Measurements from ENCODE around the gene ARL9.
A peak's percentile ranks its signal among the peaks of the same experiment; 100 is the strongest.

ARL9 gene

DNA sequence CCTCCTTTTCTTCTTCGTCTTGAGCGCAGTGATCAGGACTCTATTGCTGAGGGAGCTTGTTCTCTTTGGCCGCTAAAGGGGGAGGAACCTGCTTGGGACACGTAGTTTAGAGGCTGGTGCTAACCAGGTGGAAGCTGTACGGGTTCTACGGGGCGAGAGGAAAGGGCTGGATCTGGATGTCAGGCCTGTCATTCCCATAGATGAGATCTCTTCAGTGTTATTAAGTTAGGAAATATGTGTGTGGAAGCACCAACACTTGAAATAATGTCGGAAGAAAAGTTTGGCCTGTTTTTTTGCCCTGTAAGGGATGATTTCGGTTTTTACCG, 37.5 kb upstream of the ARL9 start:
- peak overlapping the region; percentile 97 for H3K4me3 ChIP-seq (ENCODE audit: insufficient read depth, low read depth, low read length, poor library complexity, severe bottlenecking)
- H3K36me3 ChIP-seq (ENCODE audit: control insufficient read depth, insufficient read depth, low read length) = peaks cover 23% of the 10 kb centered on the region
- H3K27ac ChIP-seq (ENCODE audit: insufficient read depth, low read length, poor library complexity, severe bottlenecking) = peak overlapping the region; percentile 80
- H3K9me3 ChIP-seq (ENCODE audit: control insufficient read depth, low read length) = no peaks in the 10 kb centered on the region
- peak in 1 of 3 donors; percentile 14 for DNase-seq
- H3K4me1 ChIP-seq (ENCODE audit: control insufficient read depth, insufficient read depth, low read length, poor library complexity, severe bottlenecking) = peaks cover 24% of the 10 kb centered on the region
- H3K27me3 ChIP-seq (replicated peaks; ENCODE audit: control insufficient read depth, insufficient read depth, low read length, poor library complexity, severe bottlenecking) = no peaks in the 10 kb centered on the region

DNA sequence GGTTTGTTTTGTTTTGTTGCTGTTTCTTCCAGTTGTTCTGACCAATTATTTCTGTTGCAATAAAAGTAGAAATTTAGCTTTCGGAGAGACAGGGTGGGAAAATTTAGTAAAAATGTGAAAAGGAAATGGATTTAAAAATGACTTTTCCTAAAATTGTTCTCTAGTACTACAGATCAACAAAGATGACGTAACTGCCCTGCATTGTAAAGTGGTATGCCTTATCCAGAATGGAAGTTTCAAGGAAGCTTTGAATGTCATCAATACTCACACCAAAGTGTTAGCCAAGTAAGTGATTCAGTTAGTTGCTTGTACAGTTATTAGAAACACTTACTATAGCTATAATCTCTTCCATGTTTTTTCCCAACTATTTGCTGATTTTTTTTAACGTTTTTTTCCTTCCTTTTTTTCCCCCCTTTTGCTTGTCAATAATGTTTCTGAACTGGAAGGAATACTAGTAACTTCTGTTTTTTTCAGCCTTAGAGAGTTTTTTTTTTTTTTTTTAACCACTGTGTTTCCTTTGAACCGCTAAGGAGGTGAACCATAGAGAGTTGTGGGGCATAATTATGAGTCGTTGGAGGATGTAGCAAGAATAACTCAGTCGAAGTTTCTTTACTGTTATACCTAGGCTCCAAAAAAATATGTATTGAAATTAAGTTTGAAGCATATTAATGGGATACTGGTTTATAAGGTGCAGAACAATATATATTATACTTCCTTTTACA, 35.9 kb upstream of the ARL9 start:
- Histone ChIP-seq H3K4me1 (ENCODE audit: control insufficient read depth, insufficient read depth, low read length, poor library complexity, severe bottlenecking) (peaks cover 24% of the 10 kb centered on the region), H3K27ac (ENCODE audit: insufficient read depth, low read length, poor library complexity, severe bottlenecking) (no peak overlapping the region), H3K27me3 (replicated peaks; ENCODE audit: control insufficient read depth, insufficient read depth, low read length, poor library complexity, severe bottlenecking) (no peaks in the 10 kb centered on the region), H3K36me3 (ENCODE audit: control insufficient read depth, insufficient read depth, low read length) (peaks cover 31% of the 10 kb centered on the region), H3K4me3 (ENCODE audit: insufficient read depth, low read depth, low read length, poor library complexity, severe bottlenecking) (no peak overlapping the region), H3K9me3 (ENCODE audit: control insufficient read depth, low read length) (no peaks in the 10 kb centered on the region)
- no peak for DNase-seq

DNA sequence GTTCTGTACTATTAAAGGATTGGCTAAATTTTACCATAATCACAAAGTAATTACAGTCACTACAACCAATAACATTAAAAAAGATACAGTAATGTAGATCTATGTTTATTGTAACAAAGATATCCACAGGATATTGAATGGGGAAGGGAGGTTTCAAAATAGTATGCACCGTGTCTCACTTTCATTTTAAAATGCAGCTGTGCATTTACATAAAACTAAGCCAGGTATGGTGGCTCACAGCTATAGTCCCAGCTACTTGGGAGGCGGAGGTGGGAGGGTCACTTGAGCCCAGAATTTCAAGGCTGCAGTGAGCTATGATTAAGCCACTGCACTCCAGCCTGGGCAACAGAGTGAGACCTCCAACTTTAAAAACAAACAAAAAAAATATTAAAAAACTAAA, 29.7 kb upstream of the ARL9 start:
- Histone ChIP-seq H3K27ac (ENCODE audit: insufficient read depth, low read length, poor library complexity, severe bottlenecking) (no peak overlapping the region), H3K4me1 (ENCODE audit: control insufficient read depth, insufficient read depth, low read length, poor library complexity, severe bottlenecking) (no peaks in the 10 kb centered on the region), H3K27me3 (replicated peaks; ENCODE audit: control insufficient read depth, insufficient read depth, low read length, poor library complexity, severe bottlenecking) (no peaks in the 10 kb centered on the region), H3K36me3 (ENCODE audit: control insufficient read depth, insufficient read depth, low read length) (peaks cover 77% of the 10 kb centered on the region), H3K9me3 (ENCODE audit: control insufficient read depth, low read length) (no peaks in the 10 kb centered on the region), H3K4me3 (ENCODE audit: insufficient read depth, low read depth, low read length, poor library complexity, severe bottlenecking) (no peak overlapping the region)
- no peak for DNase-seq

DNA sequence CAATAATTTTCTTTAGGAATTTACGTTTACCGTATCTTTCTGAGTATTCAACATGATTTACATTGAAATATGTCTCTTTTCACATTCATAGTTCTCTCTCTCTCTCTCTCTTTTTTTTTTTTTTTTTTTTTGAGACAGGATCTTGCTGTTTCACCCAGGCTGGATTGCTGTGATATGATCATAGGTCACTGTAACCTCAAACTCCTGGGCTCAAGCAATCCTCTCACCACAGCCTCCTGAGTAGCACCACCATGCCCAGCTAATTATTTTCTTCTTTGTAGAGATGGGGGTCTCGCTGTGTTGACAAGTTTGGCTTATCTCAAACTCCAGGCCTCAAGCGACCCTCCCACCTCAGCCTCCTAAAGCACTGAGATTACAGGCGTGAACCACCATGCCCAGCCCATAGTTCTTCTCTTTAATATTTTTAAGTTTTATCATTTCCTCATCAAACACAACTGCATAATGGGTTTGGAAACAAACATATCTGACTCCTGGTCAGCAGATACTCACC, 28.3 kb upstream of the ARL9 start:
- no peaks in the 10 kb centered on the region for H3K27me3 ChIP-seq (replicated peaks; ENCODE audit: control insufficient read depth, insufficient read depth, low read length, poor library complexity, severe bottlenecking)
- no peak for DNase-seq
- H3K36me3 ChIP-seq (ENCODE audit: control insufficient read depth, insufficient read depth, low read length) = peaks cover 71% of the 10 kb centered on the region
- no peak overlapping the region for H3K4me3 ChIP-seq (ENCODE audit: insufficient read depth, low read depth, low read length, poor library complexity, severe bottlenecking)
- H3K9me3 ChIP-seq (ENCODE audit: control insufficient read depth, low read length) = no peaks in the 10 kb centered on the region
- no peaks in the 10 kb centered on the region for H3K4me1 ChIP-seq (ENCODE audit: control insufficient read depth, insufficient read depth, low read length, poor library complexity, severe bottlenecking)
- no peak overlapping the region for H3K27ac ChIP-seq (ENCODE audit: insufficient read depth, low read length, poor library complexity, severe bottlenecking)

DNA sequence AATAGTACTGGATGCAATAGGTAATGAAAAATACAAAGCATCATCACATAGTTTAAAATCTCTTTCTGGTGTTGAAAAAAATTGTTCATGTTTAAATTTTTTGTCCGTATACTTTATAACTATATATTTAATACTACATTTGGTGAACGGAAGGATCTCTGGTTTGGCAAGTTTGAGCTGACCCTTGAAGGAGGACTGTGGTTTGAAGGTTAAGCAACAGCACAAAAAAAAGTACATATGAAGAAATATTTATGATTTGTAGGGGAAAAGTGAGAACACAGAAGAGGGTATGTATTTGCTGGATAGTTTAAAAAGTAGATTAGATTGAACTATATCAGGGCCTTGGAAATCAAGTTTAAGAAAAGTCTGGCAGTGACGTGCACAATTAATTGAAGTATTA, 24.9 kb upstream of the ARL9 start:
- H3K27ac ChIP-seq (ENCODE audit: insufficient read depth, low read length, poor library complexity, severe bottlenecking) = no peak overlapping the region
- no peaks in the 10 kb centered on the region for H3K27me3 ChIP-seq (replicated peaks; ENCODE audit: control insufficient read depth, insufficient read depth, low read length, poor library complexity, severe bottlenecking)
- no peaks in the 10 kb centered on the region for H3K9me3 ChIP-seq (ENCODE audit: control insufficient read depth, low read length)
- peaks cover 63% of the 10 kb centered on the region for H3K36me3 ChIP-seq (ENCODE audit: control insufficient read depth, insufficient read depth, low read length)
- DNase-seq = no peak
- no peaks in the 10 kb centered on the region for H3K4me1 ChIP-seq (ENCODE audit: control insufficient read depth, insufficient read depth, low read length, poor library complexity, severe bottlenecking)
- H3K4me3 ChIP-seq (ENCODE audit: insufficient read depth, low read depth, low read length, poor library complexity, severe bottlenecking) = no peak overlapping the region

DNA sequence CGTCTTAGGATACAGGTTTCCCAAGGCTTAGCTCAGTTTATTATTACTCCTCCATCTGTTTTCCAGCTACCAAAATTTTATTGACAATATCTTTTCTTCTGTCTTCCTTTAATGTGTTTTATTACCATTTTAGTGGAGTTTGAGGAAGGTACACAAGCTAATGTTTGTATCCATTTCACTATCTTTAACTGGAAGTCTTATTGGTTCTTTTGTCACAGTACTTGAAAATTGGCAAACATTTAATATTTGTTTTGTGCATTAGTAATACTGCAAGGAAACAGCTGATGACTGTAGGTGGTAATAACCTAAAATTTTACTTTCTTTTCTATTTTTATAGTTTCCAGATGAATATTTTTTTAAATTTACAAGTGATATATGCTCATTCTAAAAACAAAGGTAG, 9.3 kb upstream of the ARL9 start:
- H3K27me3 ChIP-seq (replicated peaks; ENCODE audit: control insufficient read depth, insufficient read depth, low read length, poor library complexity, severe bottlenecking) = no peaks in the 10 kb centered on the region
- no peaks in the 10 kb centered on the region for H3K4me1 ChIP-seq (ENCODE audit: control insufficient read depth, insufficient read depth, low read length, poor library complexity, severe bottlenecking)
- no peaks in the 10 kb centered on the region for H3K9me3 ChIP-seq (ENCODE audit: control insufficient read depth, low read length)
- H3K4me3 ChIP-seq (ENCODE audit: insufficient read depth, low read depth, low read length, poor library complexity, severe bottlenecking) = no peak overlapping the region
- H3K27ac ChIP-seq (ENCODE audit: insufficient read depth, low read length, poor library complexity, severe bottlenecking) = no peak overlapping the region
- H3K36me3 ChIP-seq (ENCODE audit: control insufficient read depth, insufficient read depth, low read length) = peaks cover 37% of the 10 kb centered on the region
- no peak for DNase-seq

DNA sequence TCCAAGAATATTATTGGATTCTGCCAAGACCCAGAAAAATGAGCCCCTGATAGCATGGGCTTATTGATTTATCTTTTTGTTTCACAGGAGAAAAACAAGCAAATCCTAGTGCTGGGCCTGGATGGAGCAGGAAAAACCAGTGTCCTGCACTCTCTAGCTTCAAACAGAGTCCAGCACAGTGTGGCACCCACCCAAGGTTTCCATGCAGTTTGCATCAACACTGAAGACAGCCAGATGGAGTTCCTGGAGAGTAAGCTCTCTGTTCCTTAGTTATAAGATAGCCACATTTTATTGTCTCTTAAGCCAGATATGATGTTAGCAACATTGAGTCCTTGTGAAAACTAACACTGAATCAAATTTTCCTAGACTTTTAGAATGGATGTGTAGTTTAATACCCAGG, 5.5 kb downstream of the ARL9 start:
- no peak overlapping the region for H3K27ac ChIP-seq (ENCODE audit: insufficient read depth, low read length, poor library complexity, severe bottlenecking)
- H3K4me3 ChIP-seq (ENCODE audit: insufficient read depth, low read depth, low read length, poor library complexity, severe bottlenecking) = no peak overlapping the region
- H3K4me1 ChIP-seq (ENCODE audit: control insufficient read depth, insufficient read depth, low read length, poor library complexity, severe bottlenecking) = peaks cover 4% of the 10 kb centered on the region
- no peaks in the 10 kb centered on the region for H3K27me3 ChIP-seq (replicated peaks; ENCODE audit: control insufficient read depth, insufficient read depth, low read length, poor library complexity, severe bottlenecking)
- no peaks in the 10 kb centered on the region for H3K9me3 ChIP-seq (ENCODE audit: control insufficient read depth, low read length)
- no peak for DNase-seq
- H3K36me3 ChIP-seq (ENCODE audit: control insufficient read depth, insufficient read depth, low read length) = no peaks in the 10 kb centered on the region

DNA sequence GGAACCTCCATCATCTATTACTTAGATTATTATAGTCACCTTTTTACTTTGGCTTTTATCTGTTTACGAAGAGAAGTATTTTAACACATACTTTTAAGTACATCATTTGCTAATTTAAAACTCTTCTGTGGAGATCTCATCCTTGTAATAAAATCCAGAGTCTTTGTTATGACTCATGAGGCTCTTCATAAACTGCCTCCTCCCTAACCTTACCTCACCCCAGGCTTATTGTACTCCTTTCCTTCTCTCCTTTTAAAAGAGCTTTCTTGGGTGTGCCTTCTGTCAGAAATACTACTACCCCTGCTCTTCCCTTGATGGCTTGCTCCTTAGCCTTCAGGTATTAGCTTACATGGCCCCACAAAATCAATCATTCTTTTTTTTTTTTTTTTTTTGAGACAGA, 6.6 kb downstream of the ARL9 start:
- Histone ChIP-seq H3K27me3 (replicated peaks; ENCODE audit: control insufficient read depth, insufficient read depth, low read length, poor library complexity, severe bottlenecking) (no peaks in the 10 kb centered on the region), H3K9me3 (ENCODE audit: control insufficient read depth, low read length) (no peaks in the 10 kb centered on the region), H3K4me1 (ENCODE audit: control insufficient read depth, insufficient read depth, low read length, poor library complexity, severe bottlenecking) (no peaks in the 10 kb centered on the region), H3K36me3 (ENCODE audit: control insufficient read depth, insufficient read depth, low read length) (no peaks in the 10 kb centered on the region), H3K4me3 (ENCODE audit: insufficient read depth, low read depth, low read length, poor library complexity, severe bottlenecking) (no peak overlapping the region), H3K27ac (ENCODE audit: insufficient read depth, low read length, poor library complexity, severe bottlenecking) (no peak overlapping the region)
- DNase-seq = no peak

DNA sequence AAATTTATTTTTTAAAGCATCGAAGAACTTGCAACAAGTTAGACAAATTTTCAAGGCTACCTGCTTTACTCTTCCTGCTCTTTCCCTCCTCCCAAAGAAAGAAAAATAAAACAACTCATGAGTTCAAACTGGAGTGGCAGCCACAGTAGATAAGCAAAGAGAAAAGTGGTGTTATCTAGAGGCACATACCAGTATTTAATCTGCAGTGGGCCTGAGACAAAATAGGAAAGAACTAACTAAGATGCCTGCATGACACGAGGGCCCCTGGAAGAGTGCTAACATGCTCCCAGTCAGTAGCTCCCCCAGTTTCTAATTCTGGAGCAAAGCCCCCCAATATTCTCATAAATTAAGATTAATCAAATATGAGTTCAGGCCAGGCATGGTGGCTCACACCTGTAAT, 7.9 kb downstream of the ARL9 start:
- DNase-seq = no peak
- H3K9me3 ChIP-seq (ENCODE audit: control insufficient read depth, low read length) = no peaks in the 10 kb centered on the region
- no peak overlapping the region for H3K4me3 ChIP-seq (ENCODE audit: insufficient read depth, low read depth, low read length, poor library complexity, severe bottlenecking)
- H3K36me3 ChIP-seq (ENCODE audit: control insufficient read depth, insufficient read depth, low read length) = no peaks in the 10 kb centered on the region
- H3K27me3 ChIP-seq (replicated peaks; ENCODE audit: control insufficient read depth, insufficient read depth, low read length, poor library complexity, severe bottlenecking) = no peaks in the 10 kb centered on the region
- H3K4me1 ChIP-seq (ENCODE audit: control insufficient read depth, insufficient read depth, low read length, poor library complexity, severe bottlenecking) = no peaks in the 10 kb centered on the region
- H3K27ac ChIP-seq (ENCODE audit: insufficient read depth, low read length, poor library complexity, severe bottlenecking) = no peak overlapping the region

DNA sequence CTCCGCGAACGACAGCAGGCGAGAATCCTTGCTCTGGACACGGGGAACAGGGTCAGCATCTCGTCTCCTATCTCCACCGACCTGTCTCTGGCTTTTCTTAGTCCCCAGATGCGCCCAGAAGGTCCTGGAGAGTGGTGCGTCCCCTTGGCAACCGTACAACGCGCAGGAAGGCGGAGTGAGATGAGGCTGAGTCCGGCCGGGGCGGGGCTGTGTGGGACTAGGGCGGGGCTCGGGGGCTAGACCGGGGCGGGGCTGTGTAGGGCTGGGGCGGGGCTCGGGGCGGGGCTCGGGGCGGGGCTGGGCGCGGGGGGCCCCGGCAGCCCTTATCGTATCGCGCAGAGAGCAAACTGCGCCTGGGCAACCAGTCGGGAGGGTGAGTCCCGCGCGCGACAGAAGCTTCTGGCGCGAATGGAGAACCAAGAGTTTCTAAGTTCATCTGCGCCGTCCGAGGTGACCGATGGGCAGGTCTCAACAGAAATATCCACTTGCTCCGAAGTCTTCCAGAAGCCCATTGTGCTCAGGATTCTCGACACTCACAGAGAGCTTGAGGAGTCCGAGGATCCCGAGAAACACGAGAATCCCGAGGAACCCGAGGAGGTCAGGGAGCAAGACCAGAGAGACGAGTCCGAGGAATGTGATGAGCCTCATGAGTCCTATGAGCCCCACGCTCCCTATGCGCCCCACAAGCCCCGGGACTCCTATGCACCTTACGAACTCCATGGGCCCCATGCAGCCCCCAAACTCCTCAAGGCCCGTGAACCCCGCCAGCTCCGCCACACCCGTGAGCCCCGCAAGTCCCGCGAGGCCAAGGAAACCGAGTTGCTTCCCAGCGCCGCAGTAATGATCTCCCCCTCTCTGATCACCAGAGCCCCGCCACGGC, 24.9 kb downstream of the ARL9 start:
- H3K9me3 ChIP-seq (ENCODE audit: control insufficient read depth, low read length) = no peaks in the 10 kb centered on the region
- H3K27ac ChIP-seq (ENCODE audit: insufficient read depth, low read length, poor library complexity, severe bottlenecking) = peak overlapping the region; percentile 27
- DNase-seq = peak; percentile 61 to 75 (median 71)
- H3K4me1 ChIP-seq (ENCODE audit: control insufficient read depth, insufficient read depth, low read length, poor library complexity, severe bottlenecking) = peaks cover 11% of the 10 kb centered on the region
- peak overlapping the region; percentile 72 for H3K4me3 ChIP-seq (ENCODE audit: insufficient read depth, low read depth, low read length, poor library complexity, severe bottlenecking)
- no peaks in the 10 kb centered on the region for H3K27me3 ChIP-seq (replicated peaks; ENCODE audit: control insufficient read depth, insufficient read depth, low read length, poor library complexity, severe bottlenecking)
- H3K36me3 ChIP-seq (ENCODE audit: control insufficient read depth, insufficient read depth, low read length) = no peaks in the 10 kb centered on the region

Measured in effector memory CD4-positive, alpha-beta T cell (primary cell).